ENCODE data around the gene ZNF19.

GRCh38 chr16:71474864-71475263, 14.3 kb downstream of the ZNF19 start:
- TF ChIP-seq, protein P1, sequence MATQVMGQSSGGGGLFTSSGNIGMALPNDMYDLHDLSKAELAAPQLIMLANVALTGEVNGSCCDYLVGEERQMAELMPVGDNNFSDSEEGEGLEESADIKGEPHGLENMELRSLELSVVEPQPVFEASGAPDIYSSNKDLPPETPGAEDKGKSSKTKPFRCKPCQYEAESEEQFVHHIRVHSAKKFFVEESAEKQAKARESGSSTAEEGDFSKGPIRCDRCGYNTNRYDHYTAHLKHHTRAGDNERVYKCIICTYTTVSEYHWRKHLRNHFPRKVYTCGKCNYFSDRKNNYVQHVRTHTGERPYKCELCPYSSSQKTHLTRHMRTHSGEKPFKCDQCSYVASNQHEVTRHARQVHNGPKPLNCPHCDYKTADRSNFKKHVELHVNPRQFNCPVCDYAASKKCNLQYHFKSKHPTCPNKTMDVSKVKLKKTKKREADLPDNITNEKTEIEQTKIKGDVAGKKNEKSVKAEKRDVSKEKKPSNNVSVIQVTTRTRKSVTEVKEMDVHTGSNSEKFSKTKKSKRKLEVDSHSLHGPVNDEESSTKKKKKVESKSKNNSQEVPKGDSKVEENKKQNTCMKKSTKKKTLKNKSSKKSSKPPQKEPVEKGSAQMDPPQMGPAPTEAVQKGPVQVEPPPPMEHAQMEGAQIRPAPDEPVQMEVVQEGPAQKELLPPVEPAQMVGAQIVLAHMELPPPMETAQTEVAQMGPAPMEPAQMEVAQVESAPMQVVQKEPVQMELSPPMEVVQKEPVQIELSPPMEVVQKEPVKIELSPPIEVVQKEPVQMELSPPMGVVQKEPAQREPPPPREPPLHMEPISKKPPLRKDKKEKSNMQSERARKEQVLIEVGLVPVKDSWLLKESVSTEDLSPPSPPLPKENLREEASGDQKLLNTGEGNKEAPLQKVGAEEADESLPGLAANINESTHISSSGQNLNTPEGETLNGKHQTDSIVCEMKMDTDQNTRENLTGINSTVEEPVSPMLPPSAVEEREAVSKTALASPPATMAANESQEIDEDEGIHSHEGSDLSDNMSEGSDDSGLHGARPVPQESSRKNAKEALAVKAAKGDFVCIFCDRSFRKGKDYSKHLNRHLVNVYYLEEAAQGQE (IDR thresholded peaks at IDR 0.05; ENCODE audit: low read depth): no peak
- no peak for TF ChIP-seq EZH2phosphoT487 (IDR thresholded peaks at IDR 0.05; ENCODE audit: borderline replicate concordance)
- TF ChIP-seq ATF3 (IDR thresholded peaks at IDR 0.05): no peak
- TF ChIP-seq POLR2AphosphoS5 (IDR thresholded peaks at IDR 0.05; ENCODE audit: low read depth, low read length): peak; percentile 33; the same call in 1 of the 2 replicates
- TF ChIP-seq EGR1 (IDR thresholded peaks at IDR 0.05; ENCODE audit: low read depth): peak; percentile 45
- TF ChIP-seq, protein P2, sequence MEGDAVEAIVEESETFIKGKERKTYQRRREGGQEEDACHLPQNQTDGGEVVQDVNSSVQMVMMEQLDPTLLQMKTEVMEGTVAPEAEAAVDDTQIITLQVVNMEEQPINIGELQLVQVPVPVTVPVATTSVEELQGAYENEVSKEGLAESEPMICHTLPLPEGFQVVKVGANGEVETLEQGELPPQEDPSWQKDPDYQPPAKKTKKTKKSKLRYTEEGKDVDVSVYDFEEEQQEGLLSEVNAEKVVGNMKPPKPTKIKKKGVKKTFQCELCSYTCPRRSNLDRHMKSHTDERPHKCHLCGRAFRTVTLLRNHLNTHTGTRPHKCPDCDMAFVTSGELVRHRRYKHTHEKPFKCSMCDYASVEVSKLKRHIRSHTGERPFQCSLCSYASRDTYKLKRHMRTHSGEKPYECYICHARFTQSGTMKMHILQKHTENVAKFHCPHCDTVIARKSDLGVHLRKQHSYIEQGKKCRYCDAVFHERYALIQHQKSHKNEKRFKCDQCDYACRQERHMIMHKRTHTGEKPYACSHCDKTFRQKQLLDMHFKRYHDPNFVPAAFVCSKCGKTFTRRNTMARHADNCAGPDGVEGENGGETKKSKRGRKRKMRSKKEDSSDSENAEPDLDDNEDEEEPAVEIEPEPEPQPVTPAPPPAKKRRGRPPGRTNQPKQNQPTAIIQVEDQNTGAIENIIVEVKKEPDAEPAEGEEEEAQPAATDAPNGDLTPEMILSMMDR (IDR thresholded peaks at IDR 0.05 in 2 of 3, conservative IDR thresholded peaks at IDR 0.05 in 1 of 3; ENCODE audit: borderline replicate concordance in 1 of 3, insufficient read depth in 1 of 3, low read depth in 2 of 3, low read length in 2 of 3): no peak
- TF ChIP-seq POLR2A (IDR thresholded peaks at IDR 0.05; ENCODE audit: borderline replicate concordance, extremely low read depth, insufficient read depth, insufficient read length): no peak
- no peak for TF ChIP-seq YY1 (IDR thresholded peaks at IDR 0.05; ENCODE audit: extremely low read depth, insufficient replicate concordance, low read depth, low read length)
- peak; percentile 57; the same call in 1 of the 2 replicates for TF ChIP-seq SIN3A (IDR thresholded peaks at IDR 0.05; ENCODE audit: low read depth)
- no peak for TF ChIP-seq ZBTB33 (IDR thresholded peaks at IDR 0.05; ENCODE audit: extremely low read depth, insufficient replicate concordance, low read length)
- no peak for TF ChIP-seq ZNF274 (IDR thresholded peaks at IDR 0.05; ENCODE audit: low read depth, low read length)
- peak; percentile 73 for TF ChIP-seq CEBPB (IDR thresholded peaks at IDR 0.05; ENCODE audit: low read depth)
- no peak for TF ChIP-seq ELF1 (IDR thresholded peaks at IDR 0.05; ENCODE audit: borderline replicate concordance, low read depth)
- peak; percentile 99 for TF ChIP-seq FOSL1 (IDR thresholded peaks at IDR 0.05; ENCODE audit: low read depth)
